ENCODE results near the gene OR11L1.

OR11L1 gene

GRCh38 chr1:247841796-247842195, at the start of gene OR11L1:
OR11L1 (minus strand) TSS chr1:247841896; CDS start chr1:247841896, 0 bp downstream.
- DNase-seq (ENCODE audit: low read depth): no peak
- no peak for TF ChIP-seq CTCF (IDR thresholded peaks at IDR 0.05; ENCODE audit: control insufficient read depth, extremely low read depth, insufficient read depth)
- no peak within 1 kb of the TSS for H3K4me3 ChIP-seq (ENCODE audit: low read depth, low read length)

GRCh38 chr1:247884797-247885413, 43.2 kb upstream of the OR11L1 start:
- no peak overlapping the region for H3K4me3 ChIP-seq (ENCODE audit: low read depth, low read length)
- no peak for DNase-seq (ENCODE audit: low read depth)
- no peak for TF ChIP-seq CTCF (IDR thresholded peaks at IDR 0.05; ENCODE audit: control insufficient read depth, extremely low read depth, insufficient read depth)

GRCh38 chr1:247883346-247883745, 41.6 kb upstream of the OR11L1 start:
- no peak for DNase-seq (ENCODE audit: low read depth)
- no peak for TF ChIP-seq CTCF (IDR thresholded peaks at IDR 0.05; ENCODE audit: control insufficient read depth, extremely low read depth, insufficient read depth)
- no peak overlapping the region for H3K4me3 ChIP-seq (ENCODE audit: low read depth, low read length)

- no peak overlapping the region for H3K4me3 ChIP-seq (ENCODE audit: low read depth, low read length)
- TF ChIP-seq CTCF (IDR thresholded peaks at IDR 0.05; ENCODE audit: control insufficient read depth, extremely low read depth, insufficient read depth): no peak
- DNase-seq (ENCODE audit: low read depth): no peak
Observed at GRCh38 chr1:247865416-247865815, 23.7 kb upstream of the OR11L1 start.

- H3K4me3 ChIP-seq (ENCODE audit: low read depth, low read length): no peak overlapping the region
- no peak for TF ChIP-seq CTCF (IDR thresholded peaks at IDR 0.05; ENCODE audit: control insufficient read depth, extremely low read depth, insufficient read depth)
- DNase-seq (ENCODE audit: low read depth): no peak
Observed at GRCh38 chr1:247864644-247865043, 22.9 kb upstream of the OR11L1 start.

GRCh38 chr1:247862756-247863155, 21.1 kb upstream of the OR11L1 start:
- TF ChIP-seq CTCF (IDR thresholded peaks at IDR 0.05; ENCODE audit: control insufficient read depth, extremely low read depth, insufficient read depth): no peak
- no peak for DNase-seq (ENCODE audit: low read depth)

GRCh38 chr1:247857985-247858619, 16.4 kb upstream of the OR11L1 start:
- no peak for TF ChIP-seq CTCF (IDR thresholded peaks at IDR 0.05; ENCODE audit: control insufficient read depth, extremely low read depth, insufficient read depth)
- H3K4me3 ChIP-seq (ENCODE audit: low read depth, low read length): no peak overlapping the region
- DNase-seq (ENCODE audit: low read depth): no peak

More at GRCh38 chr1:247862756-247863155, 21.1 kb upstream of the OR11L1 start:
- no peak overlapping the region for H3K4me3 ChIP-seq (ENCODE audit: low read depth, low read length)
